NOMO-1 treated with DMSO at 0.1 percent for 48 hours (cell line): ENCODE measurements around the gene SV2C.
A peak's percentile ranks its signal among the peaks of the same experiment; 100 is the strongest.
"Not testable (repeated sequence)": the region's sequence is repeated elsewhere in the genome, so short reads cannot be mapped to it uniquely, and the experiment has no call there.

Experiments
- DNase-seq: peaks from one replicate; lab custom pipeline; 2025; ENCODE audit not compliant: unreplicated experiment; lab: John Stamatoyannopoulos, UW

SV2C gene

GRCh38 chr5:76082772-76083554 lies at the start of gene SV2C:
TSS of gene SV2C (plus strand) at chr5:76083383. CDS start at chr5:76131751, 48,368 bp downstream.
- DNase-seq = peak; percentile 31

- not testable (repeated sequence) for DNase-seq
Observed at GRCh38 chr5:76037736-76038151, 45.4 kb upstream of the SV2C start.

GRCh38 chr5:76038212-76038611 lies 45.0 kb upstream of the SV2C start:
- DNase-seq = no peak

GRCh38 chr5:76040806-76041205 lies 42.4 kb upstream of the SV2C start:
- DNase-seq = peak; percentile 56

- DNase-seq = no peak
Observed at GRCh38 chr5:76041863-76042262, 41.3 kb upstream of the SV2C start.

GRCh38 chr5:76046741-76047140 lies 36.4 kb upstream of the SV2C start:
- no peak for DNase-seq

- no peak for DNase-seq
Observed at GRCh38 chr5:76050134-76050533, 33.0 kb upstream of the SV2C start.

GRCh38 chr5:76062502-76063041 lies 20.6 kb upstream of the SV2C start:
- DNase-seq = no peak

- no peak for DNase-seq
Observed at GRCh38 chr5:76065258-76065657, 17.9 kb upstream of the SV2C start.

- no peak for DNase-seq
Observed at GRCh38 chr5:76069061-76069735, 14.0 kb upstream of the SV2C start.

GRCh38 chr5:76074487-76075065 lies 8.6 kb upstream of the SV2C start:
- peak; percentile 0 for DNase-seq

- DNase-seq = peak; percentile 11
Observed at GRCh38 chr5:76081811-76082771, 1.1 kb upstream of the SV2C start.

- DNase-seq = peak; percentile 12
Observed at GRCh38 chr5:76083555-76084495, 642 bp downstream of the SV2C start.

- no peak for DNase-seq
Observed at GRCh38 chr5:76084496-76085242, 1.5 kb downstream of the SV2C start.

GRCh38 chr5:76085243-76085579 lies 2.0 kb downstream of the SV2C start:
- no peak for DNase-seq

GRCh38 chr5:76086095-76086494 lies 2.9 kb downstream of the SV2C start:
- DNase-seq = no peak

GRCh38 chr5:76089156-76089555 lies 6.0 kb downstream of the SV2C start:
- not testable (repeated sequence) for DNase-seq

- no peak for DNase-seq
Observed at GRCh38 chr5:76091351-76091750, 8.2 kb downstream of the SV2C start.

GRCh38 chr5:76099286-76099702 lies 16.1 kb downstream of the SV2C start:
- DNase-seq = peak; percentile 33
